Measurements from ENCODE around the gene GPI.
A peak's percentile ranks its signal among the peaks of the same experiment; 100 is the strongest.
"Not testable (repeated sequence)": the region's sequence is repeated elsewhere in the genome, so short reads cannot be mapped to it uniquely, and the experiment has no call there.

GPI gene

GRCh38 chr19:34364830-34365462, at the start of gene GPI:
TSS of gene GPI (plus strand) at chr19:34365196. CDS start at chr19:34365267, 71 bp downstream.
- DNase-seq: peak; percentile 64

DNA sequence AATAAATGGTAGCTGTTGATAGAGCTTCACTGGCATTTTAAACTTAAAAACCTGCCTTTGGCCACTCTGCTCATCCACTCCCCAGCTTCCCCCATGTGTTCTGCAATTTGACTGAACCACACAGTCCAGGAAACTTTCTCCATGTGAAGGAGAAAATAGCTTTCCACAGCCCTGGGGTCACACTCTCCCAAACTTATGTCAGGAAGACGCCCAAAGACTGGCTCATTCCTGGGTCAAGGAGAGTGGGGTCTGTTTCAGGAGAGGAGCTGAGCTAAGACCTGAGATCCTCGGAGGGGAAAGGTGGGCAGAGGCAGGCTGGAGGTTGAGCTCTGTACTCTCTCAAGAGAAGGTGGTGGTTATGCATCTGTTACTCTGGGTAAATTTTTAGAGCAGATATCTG, 48.7 kb upstream of the GPI start:
- DNase-seq: no peak

DNA sequence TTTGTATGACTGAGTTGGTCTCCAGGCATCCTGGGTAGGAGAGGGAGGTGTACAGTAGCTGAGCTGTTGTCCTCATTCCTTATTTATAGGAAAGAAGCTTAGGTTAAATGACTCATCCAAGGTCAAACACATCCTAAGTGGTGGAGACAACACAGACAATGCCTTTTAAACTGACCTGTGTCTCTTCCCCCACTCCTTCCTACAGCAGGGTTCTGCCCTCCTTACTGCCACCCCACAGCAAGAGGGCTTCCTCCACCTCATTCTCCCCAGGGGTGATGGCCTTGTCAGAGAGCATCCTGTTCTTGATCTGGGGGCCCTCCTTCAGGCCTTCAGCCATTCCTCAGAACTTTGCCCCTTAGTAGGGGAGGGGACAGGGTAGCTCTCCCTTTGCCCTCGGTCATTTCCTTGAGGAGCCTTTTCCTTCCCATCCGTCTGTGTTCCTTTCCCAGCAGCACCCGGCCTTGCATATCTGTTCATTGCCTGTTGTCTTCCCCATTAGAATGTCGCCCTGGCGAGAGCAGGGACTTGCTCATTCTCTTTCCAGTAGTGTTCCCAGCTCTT, 48.2 kb upstream of the GPI start:
- no peak for DNase-seq

GRCh38 chr19:34317311-34317927, 47.6 kb upstream of the GPI start:
- DNase-seq: no peak

DNA sequence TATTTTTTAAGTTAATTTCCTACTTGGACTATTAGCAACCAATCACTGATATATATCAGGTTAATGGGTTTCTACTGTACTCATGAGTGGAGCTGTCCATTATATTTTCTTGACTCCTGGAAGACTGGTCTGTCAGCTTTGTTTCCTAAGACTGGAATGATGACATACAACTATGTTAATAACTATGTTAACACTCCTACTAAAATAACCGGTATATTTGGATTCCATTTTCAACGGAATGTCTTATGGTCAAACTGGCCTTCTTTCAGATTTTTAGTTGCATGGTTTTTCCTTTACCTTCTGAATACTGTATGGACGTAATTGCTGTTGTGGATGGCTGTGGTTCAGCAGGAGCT, 45.8 kb upstream of the GPI start:
- no peak for DNase-seq

DNA sequence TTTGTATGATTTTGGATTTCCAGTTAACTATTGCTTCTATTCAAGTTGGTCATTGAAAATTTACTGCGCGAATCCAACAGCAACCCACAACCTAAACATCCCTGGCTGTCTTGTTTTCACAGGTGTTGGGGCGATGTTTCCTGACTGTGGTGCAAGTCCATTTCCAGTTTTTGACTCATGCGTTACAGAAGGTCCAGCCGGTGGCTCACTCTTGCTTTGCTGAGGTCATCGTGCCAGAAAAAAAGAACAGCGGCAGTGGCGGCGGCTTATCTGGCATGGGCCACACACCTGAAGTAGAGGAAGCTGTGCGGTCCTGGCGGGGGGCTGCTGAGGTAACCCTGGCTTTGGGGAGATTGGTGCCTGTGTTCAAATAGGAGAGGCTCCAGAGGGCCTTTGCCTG, 45.2 kb upstream of the GPI start:
- DNase-seq: no peak

GRCh38 chr19:34320277-34320676, 44.7 kb upstream of the GPI start:
- DNase-seq: no peak

DNA sequence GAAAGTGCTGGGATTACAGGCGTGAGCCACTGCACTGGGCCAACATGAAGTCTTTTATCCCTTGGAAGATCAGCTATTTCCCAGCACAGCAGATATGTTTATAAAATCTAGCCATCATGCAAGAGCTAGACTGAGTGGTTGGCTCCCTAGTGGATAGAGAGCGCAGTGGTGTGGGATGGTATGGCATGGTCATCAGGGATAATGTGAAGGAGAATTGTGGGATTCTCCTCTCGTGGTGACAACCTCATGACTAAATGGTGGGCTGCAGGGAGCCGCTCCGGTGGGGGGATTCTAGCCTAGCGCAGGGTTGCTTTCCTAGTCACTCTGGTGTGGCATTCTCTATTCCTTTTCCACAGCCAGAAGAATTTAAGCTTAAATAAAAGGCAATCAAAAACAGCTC, 43.3 kb upstream of the GPI start:
- no peak for DNase-seq

DNA sequence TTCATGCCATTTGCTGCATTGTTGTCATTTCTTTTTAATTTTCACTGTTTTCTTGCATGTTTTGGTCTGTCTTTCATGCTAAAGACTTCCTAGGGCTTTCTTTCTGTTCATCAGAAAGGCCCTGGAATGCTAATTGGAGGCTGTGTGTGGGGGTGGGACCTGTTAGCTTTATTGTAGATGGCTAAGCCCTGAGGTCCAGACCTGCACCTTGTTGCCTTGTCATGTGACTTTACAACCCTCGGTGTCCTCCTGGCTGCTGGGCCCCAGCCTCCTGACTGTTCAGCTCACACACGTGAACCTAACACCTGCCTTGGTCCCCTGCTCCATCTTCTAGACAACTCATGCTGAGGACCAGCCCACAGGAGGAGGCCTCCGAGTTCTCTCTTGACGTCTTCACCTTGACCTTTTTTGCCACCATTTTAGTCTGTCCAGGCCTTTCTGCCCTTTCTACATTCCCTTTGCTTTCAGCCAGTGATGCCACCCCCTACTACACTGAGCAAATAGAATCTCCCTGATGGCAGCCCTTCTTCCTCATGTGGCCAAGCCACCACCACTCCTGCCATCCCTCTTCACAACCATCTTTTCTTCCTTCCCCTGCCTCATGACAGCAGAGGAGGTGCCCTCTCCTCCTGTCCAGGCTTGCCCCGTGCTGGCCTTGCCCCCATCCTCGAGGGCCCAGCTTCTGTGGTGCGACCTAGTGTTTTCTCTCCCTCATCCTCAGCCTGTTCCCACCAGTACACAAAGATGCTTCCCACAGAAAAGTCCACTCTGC, 41.4 kb upstream of the GPI start:
- no peak for DNase-seq

- no peak for DNase-seq
Measured at GRCh38 chr19:34324320-34324719, 40.7 kb upstream of the GPI start.

GRCh38 chr19:34325181-34325580, 39.8 kb upstream of the GPI start:
- no peak for DNase-seq

GRCh38 chr19:34325981-34326787, 38.8 kb upstream of the GPI start:
- no peak for DNase-seq

- DNase-seq: no peak
Measured at GRCh38 chr19:34327851-34328250, 37.1 kb upstream of the GPI start.

- no peak for DNase-seq
Measured at GRCh38 chr19:34328982-34329381, 36.0 kb upstream of the GPI start.

- DNase-seq: no peak
Measured at GRCh38 chr19:34330116-34330515, 34.9 kb upstream of the GPI start.

GRCh38 chr19:34330596-34330995, 34.4 kb upstream of the GPI start:
- DNase-seq: not testable (repeated sequence)

- not testable (repeated sequence) for DNase-seq
Measured at GRCh38 chr19:34331596-34331995, 33.4 kb upstream of the GPI start.

- no peak for DNase-seq
Measured at GRCh38 chr19:34332027-34332760, 32.8 kb upstream of the GPI start.

GRCh38 chr19:34335914-34336313, 29.1 kb upstream of the GPI start:
- DNase-seq: no peak

GRCh38 chr19:34336781-34337271, 28.2 kb upstream of the GPI start:
- DNase-seq: no peak

DNA sequence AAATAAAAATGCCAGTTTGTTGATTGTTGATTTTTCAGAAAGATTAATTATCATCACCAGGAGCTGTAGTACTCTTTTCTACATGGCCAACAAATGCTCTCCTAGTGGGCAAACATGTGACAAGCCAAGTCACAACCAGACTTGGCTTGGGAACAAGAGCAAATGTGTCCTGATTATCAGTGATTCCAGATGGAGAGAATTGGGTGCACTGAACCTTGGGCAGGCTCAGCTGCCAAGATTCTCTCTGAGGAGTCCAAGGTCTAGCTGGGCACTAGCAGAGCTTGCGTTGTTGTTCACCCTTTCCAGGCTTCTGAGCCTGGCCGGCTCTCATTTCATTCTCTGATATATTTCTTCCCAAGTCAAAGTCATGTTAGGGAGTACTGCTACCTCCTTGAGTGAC, 27.3 kb upstream of the GPI start:
- DNase-seq: no peak

All from NK-92 treated with Interleukin-12 subunit alpha and Interleukin-12 subunit beta, amount 100 ng/mL, for 24 hours (cell line).